Liver (tissue), 9 donors: ENCODE data around the gene KEAP1. TPM values are rescaled to one million over a fixed set of nuclear protein-coding genes. Genes with fewer than 3 reads are reported as not detected.
"Not testable (repeated sequence)": the region's sequence is repeated elsewhere in the genome, so short reads cannot be mapped to it uniquely, and the experiment has no call there.

ENCODE experiments used
- DNase-seq: peaks from one replicate; pipeline ENCODE4 v3.0.0-alpha.2; 2017; ENCODE audit warnings: low spot score
- H3K27ac ChIP-seq, 2 donors: one replicate each; pipeline ENCODE4 v1.7.0; 2013; ENCODE audit warnings: inconsistent platforms in 2 of 2, low read length in 2 of 2, control low read depth in 1 of 2, low read depth in 1 of 2, mild to moderate bottlenecking in 1 of 2
- H3K27me3 ChIP-seq, 4 donors: one replicate each; pipeline versions ENCODE4 v1.6.1 to v1.7.0; 2013; ENCODE audit warnings: low read length in 3 of 4, inconsistent platforms in 1 of 4, mild to moderate bottlenecking in 1 of 4, moderate library complexity in 1 of 4; ENCODE audit not compliant: control insufficient read depth in 4 of 4, insufficient read depth in 4 of 4
- H3K36me3 ChIP-seq, 4 donors: one replicate each; pipeline versions ENCODE4 v1.6.1 to v1.7.0; 2013; ENCODE audit warnings: low read length in 3 of 4, mild to moderate bottlenecking in 3 of 4, low read depth in 1 of 4, moderate library complexity in 1 of 4; ENCODE audit not compliant: control insufficient read depth in 4 of 4, insufficient read depth in 3 of 4
- H3K4me1 ChIP-seq, 4 donors: one replicate each; pipeline versions ENCODE4 v1.6.1 to v1.7.0; 2013; ENCODE audit warnings: low read length in 3 of 4, mild to moderate bottlenecking in 3 of 4, moderate library complexity in 1 of 4; ENCODE audit not compliant: control insufficient read depth in 4 of 4, insufficient read depth in 4 of 4
- H3K4me3 ChIP-seq, 3 donors: one replicate each; pipeline versions ENCODE4 v1.6.1 to v1.7.0; 2013; ENCODE audit warnings: low read length in 3 of 3, control low read depth in 1 of 3, low read depth in 1 of 3, mild to moderate bottlenecking in 1 of 3
- H3K9ac ChIP-seq, 2 donors: one replicate each; pipeline ENCODE4 v1.7.0; 2013; ENCODE audit warnings: low read length in 2 of 2, mild to moderate bottlenecking in 2 of 2, moderate library complexity in 2 of 2, control low read depth in 1 of 2, low read depth in 1 of 2
- H3K9me3 ChIP-seq, 4 donors: one replicate each; pipeline versions ENCODE4 v1.6.1 to v1.7.0; 2013; ENCODE audit warnings: low read length in 3 of 4; ENCODE audit not compliant: control insufficient read depth in 4 of 4
- CTCF ChIP-seq: fragments of 150-350 bp; IDR thresholded peaks from 2 replicates; pipeline ENCODE4 v1.5.1; 2017; ENCODE audit warnings: improper control_type of control experiment, low read depth, low read length; ENCODE audit not compliant: missing input control
- EGR1 ChIP-seq, 2 donors: IDR thresholded peaks; 2 replicates each; pipeline ENCODE4 v1.6.1; 2016 to 2018; ENCODE audit warnings: antibody characterized with exemption in 2 of 2, low read depth in 2 of 2
- FOXA1 ChIP-seq: IDR thresholded peaks from 2 replicates; pipeline ENCODE4 v1.6.1; 2016; ENCODE audit warnings: antibody characterized with exemption
- HNF4A ChIP-seq, 2 donors: conservative IDR thresholded peaks; 2 replicates each; pipeline ENCODE4 v1.6.1; 2016; ENCODE audit warnings: antibody characterized with exemption in 2 of 2, mild to moderate bottlenecking in 2 of 2
- HNF4G ChIP-seq: IDR thresholded peaks from 2 replicates; pipeline ENCODE4 v1.6.1; 2016; ENCODE audit warnings: antibody characterized with exemption
- JUND ChIP-seq, 2 donors: IDR thresholded peaks; 2 replicates each; pipeline ENCODE4 v1.6.1; 2016; ENCODE audit warnings: antibody characterized with exemption in 2 of 2
- NR2F2 ChIP-seq: IDR thresholded peaks from 2 replicates; pipeline ENCODE4 v1.6.1; 2016; ENCODE audit warnings: antibody characterized with exemption
- RAD21 ChIP-seq, 2 donors: IDR thresholded peaks; 2 replicates each; pipeline ENCODE4 v1.6.1; 2016; ENCODE audit warnings: antibody characterized with exemption in 2 of 2, mild to moderate bottlenecking in 2 of 2
- REST ChIP-seq: IDR thresholded peaks from 2 replicates; pipeline ENCODE4 v1.6.1; 2016; ENCODE audit warnings: antibody characterized with exemption, mild to moderate bottlenecking
- SP1 ChIP-seq: IDR thresholded peaks from 2 replicates; pipeline ENCODE4 v1.6.1; 2018; ENCODE audit warnings: antibody characterized with exemption, mild to moderate bottlenecking
- TAF1 ChIP-seq: conservative IDR thresholded peaks from 2 replicates; pipeline ENCODE4 v1.6.1; 2016; ENCODE audit warnings: antibody characterized with exemption, mild to moderate bottlenecking
- ZBTB33 ChIP-seq: IDR thresholded peaks from 2 replicates; pipeline ENCODE4 v1.6.1; 2016; ENCODE audit warnings: antibody characterized with exemption
- WGBS: extraction: QIAGEN DNeasy Blood & Tissue Kit; methylation state at CpG from one replicate; pipeline ENCODE4 v1.1.7; 2013; 5-methylcytosine and 5-hydroxymethylcytosine counted together
- polyA plus RNA-seq, 2 donors: library from polyadenylated mRNA; stranded (reverse) in 1 of 2; unstranded in 1 of 2; fragments of 200-250 nt in 1 of 2; fragments of >200 nt in 1 of 2; fragmentation: Nextera tagmentation in 1 of 2; extraction: Ambion mirVana in 1 of 2; gene quantifications; one replicate each; pipeline versions ENCODE4 v1.2.1 to v1.2.3, GENCODE V29; 2013 to 2015
- total RNA-seq, 2 donors: library from RNA; depleted of rRNA; stranded (reverse); fragments of >200 nt; gene quantifications; one replicate each; pipeline ENCODE4 v1.2.3, GENCODE V29; 2014
- TF ChIP-seq, protein P1 (sequence below): IDR thresholded peaks from 2 replicates; pipeline ENCODE4 v1.6.1; 2016; ENCODE audit warnings: antibody characterized with exemption
- TF ChIP-seq, protein P2 (sequence below): IDR thresholded peaks from 2 replicates; pipeline ENCODE4 v1.6.1; 2016; ENCODE audit warnings: antibody characterized with exemption
- donor health status: healthy.
- donor health status: healthy.
- donor health status: healthy.
- donor health status: healthy.
- donor health status: healthy.

Gene KEAP1
- total and polyA plus RNA-seq, 4 donors = 44.3 to 62.3 (median 48.0) TPM

DNA sequence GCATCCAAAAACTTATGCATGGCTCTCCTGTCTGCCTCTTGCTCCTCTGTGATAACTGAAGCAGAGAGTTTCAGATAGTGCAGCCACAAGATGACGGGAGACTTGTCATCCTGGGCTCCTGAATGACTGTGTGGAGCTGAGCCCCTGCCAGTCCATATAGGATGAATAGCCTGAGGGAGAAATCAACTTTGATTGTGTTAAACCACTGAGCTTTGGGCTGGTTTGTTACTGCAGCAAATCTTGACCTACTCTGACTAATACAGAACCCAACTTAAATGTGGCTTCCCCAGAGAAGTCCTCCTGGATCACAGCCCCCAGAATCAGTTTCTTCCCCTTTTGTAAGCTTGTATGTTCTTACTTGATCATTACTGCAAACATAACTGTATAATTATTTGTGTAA, 29.3 kb upstream of the KEAP1 start:
- no peak for DNase-seq
- WGBS = 92% methylated on average over 1 of the region's 1 CpG
- Histone ChIP-seq H3K27me3 (no peaks in the 10 kb centered on the region), H3K9me3 (no peaks in the 10 kb centered on the region), H3K9ac (no peak overlapping the region), H3K4me1 (no peaks in the 10 kb centered on the region), H3K36me3 (no peaks in the 10 kb centered on the region), H3K4me3 (no peak overlapping the region), H3K27ac (no peak overlapping the region)
- TF ChIP-seq, protein P1, sequence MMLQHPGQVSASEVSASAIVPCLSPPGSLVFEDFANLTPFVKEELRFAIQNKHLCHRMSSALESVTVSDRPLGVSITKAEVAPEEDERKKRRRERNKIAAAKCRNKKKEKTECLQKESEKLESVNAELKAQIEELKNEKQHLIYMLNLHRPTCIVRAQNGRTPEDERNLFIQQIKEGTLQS = no peak
- TF ChIP-seq ZBTB33 = no peak

- H3K4me1 ChIP-seq, H3K4me3 ChIP-seq, H3K9ac ChIP-seq, DNase-seq, H3K36me3 ChIP-seq, H3K9me3 ChIP-seq, H3K27ac ChIP-seq, H3K27me3 ChIP-seq: not testable (repeated sequence)
- 91% methylated on average over 8 of the region's 8 CpGs for WGBS
Observed at GRCh38 chr19:10526887-10527286, 23.7 kb upstream of the KEAP1 start.

- Histone ChIP-seq H3K27ac (no peak overlapping the region), H3K9ac (no peak overlapping the region), H3K4me3 (no peak overlapping the region), H3K4me1 (no peaks in the 10 kb centered on the region), H3K9me3 (no peaks in the 10 kb centered on the region), H3K36me3 (no peaks in the 10 kb centered on the region), H3K27me3 (no peaks in the 10 kb centered on the region)
- no peak for DNase-seq
- TF ChIP-seq HNF4G (no peak), FOXA1 (no peak)
- 90% methylated on average over 7 of the region's 7 CpGs for WGBS
Observed at GRCh38 chr19:10525636-10526035, 22.5 kb upstream of the KEAP1 start.

GRCh38 chr19:10523135-10523636, 20.0 kb upstream of the KEAP1 start:
- Histone ChIP-seq H3K4me1 (peaks cover 0 to 7% (median 2%) of the 10 kb centered on the region in 4 donors), H3K9me3 (no peaks in the 10 kb centered on the region), H3K27me3 (peaks cover 0 to 6% (median 1%) of the 10 kb centered on the region in 4 donors), H3K9ac (no peak overlapping the region), H3K27ac (no peak overlapping the region), H3K4me3 (no peak overlapping the region), H3K36me3 (no peaks in the 10 kb centered on the region)
- 80% methylated on average over 3 of the region's 3 CpGs for WGBS
- DNase-seq = no peak
- TF ChIP-seq EGR1 (IDR thresholded peaks at IDR 0.05; ENCODE audit: low read depth in 2 of 2) (no peak), ZBTB33 (no peak), CTCF (no peak), HNF4A (conservative IDR thresholded peaks at IDR 0.05) (no peak), NR2F2 (no peak), REST (no peak), HNF4G (no peak), FOXA1 (no peak), JUND (IDR thresholded peaks at IDR 0.05) (no peak), TAF1 (no peak), SP1 (no peak), RAD21 (IDR thresholded peaks at IDR 0.05) (no peak)
- TF ChIP-seq, protein P2, sequence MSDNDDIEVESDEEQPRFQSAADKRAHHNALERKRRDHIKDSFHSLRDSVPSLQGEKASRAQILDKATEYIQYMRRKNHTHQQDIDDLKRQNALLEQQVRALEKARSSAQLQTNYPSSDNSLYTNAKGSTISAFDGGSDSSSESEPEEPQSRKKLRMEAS = no peak
